Fibroblast of skin of right quadriceps (primary cell): ENCODE measurements around the gene JARID2.
"Not testable (repeated sequence)": the region's sequence is repeated elsewhere in the genome, so short reads cannot be mapped to it uniquely, and the experiment has no call there.

Source experiments
- DNase-seq: peaks from one replicate; pipeline ENCODE4 v3.0.0-alpha.2; 2013

Gene JARID2

GRCh38 chr6:15530411-15530810 is 284.5 kb downstream of the JARID2 start:
- DNase-seq, result no peak

GRCh38 chr6:15531973-15532372 is 286.1 kb downstream of the JARID2 start:
- DNase-seq, result no peak

GRCh38 chr6:15533379-15534026 is 287.6 kb downstream of the JARID2 start:
- no peak for DNase-seq

- DNase-seq, result no peak
These were observed 289.1 kb downstream of the JARID2 start for GRCh38 chr6:15534974-15535373.

GRCh38 chr6:15535495-15536197 is 289.8 kb downstream of the JARID2 start:
- no peak for DNase-seq

GRCh38 chr6:15536198-15536955 is 290.5 kb downstream of the JARID2 start:
- DNase-seq, result no peak

- no peak for DNase-seq
These were observed 292.2 kb downstream of the JARID2 start for GRCh38 chr6:15538106-15538505.

GRCh38 chr6:15538766-15539495 is 293.1 kb downstream of the JARID2 start:
- no peak for DNase-seq

- DNase-seq, result no peak
These were observed 293.9 kb downstream of the JARID2 start for GRCh38 chr6:15539722-15540270.

- DNase-seq, result not testable (repeated sequence)
These were observed 297.6 kb downstream of the JARID2 start for GRCh38 chr6:15543332-15543917.

GRCh38 chr6:15544321-15544900 is 298.5 kb downstream of the JARID2 start:
- DNase-seq, result peak; percentile 20

- DNase-seq, result no peak
These were observed 300.7 kb downstream of the JARID2 start for GRCh38 chr6:15546591-15546990.

- no peak for DNase-seq
These were observed 301.5 kb downstream of the JARID2 start for GRCh38 chr6:15547400-15547799.

- no peak for DNase-seq
These were observed 303.5 kb downstream of the JARID2 start for GRCh38 chr6:15549371-15549770.

GRCh38 chr6:15550546-15551123 is 304.8 kb downstream of the JARID2 start:
- DNase-seq, result no peak

GRCh38 chr6:15551262-15551661 is 305.4 kb downstream of the JARID2 start:
- DNase-seq, result no peak

GRCh38 chr6:15551798-15552197 is 305.9 kb downstream of the JARID2 start:
- peak; percentile 18 for DNase-seq

- no peak for DNase-seq
These were observed 307.2 kb downstream of the JARID2 start for GRCh38 chr6:15553031-15553430.

- no peak for DNase-seq
These were observed 307.9 kb downstream of the JARID2 start for GRCh38 chr6:15553736-15554294.

GRCh38 chr6:15554728-15555100 is 308.8 kb downstream of the JARID2 start:
- DNase-seq, result no peak
